ENCODE measurements around the gene HOXB7.

HOXB7 gene

DNA sequence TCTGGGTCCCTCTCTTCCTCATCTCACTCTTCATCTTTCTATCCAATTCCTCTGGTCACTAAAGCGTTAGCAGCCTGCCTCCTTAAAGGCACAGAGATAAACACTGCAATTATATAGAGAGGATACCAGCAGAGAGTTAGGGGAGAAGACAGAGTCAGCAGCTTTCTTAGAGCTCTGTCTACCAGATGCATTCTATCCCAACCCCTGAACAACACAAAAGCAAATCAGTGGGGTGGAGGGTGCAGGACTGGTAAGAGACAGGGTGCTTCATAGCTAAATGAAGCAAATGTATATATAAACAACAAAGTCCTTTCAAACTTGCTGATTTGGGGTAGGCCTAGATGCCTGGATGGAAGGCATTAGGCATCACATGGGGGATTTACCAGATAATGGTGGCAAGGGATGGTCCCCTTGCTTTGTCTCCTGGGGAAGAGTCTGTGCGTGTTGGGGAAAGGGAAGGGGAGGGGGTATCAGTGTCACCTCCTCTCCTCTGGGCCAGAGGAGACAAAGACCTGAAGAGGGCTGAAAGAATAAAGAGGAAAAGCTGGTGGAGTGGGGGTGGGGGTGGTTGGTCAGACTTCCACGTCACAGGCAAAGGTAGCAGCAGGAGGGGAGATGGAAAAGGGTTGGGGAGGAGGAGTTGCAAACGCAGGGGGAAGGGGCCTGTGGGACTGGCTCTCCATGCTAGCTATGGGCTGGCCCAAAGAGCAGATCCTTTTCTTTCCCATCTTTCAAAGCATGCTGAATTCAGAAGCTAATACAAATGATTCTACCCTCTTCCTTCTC lies 44.7 kb downstream of the HOXB7 start:
- H3K4me3 ChIP-seq (ENCODE audit: low read depth, low read length): no peak overlapping the region
- no peak overlapping the region for H3K27ac ChIP-seq (ENCODE audit: low read depth, low read length)
- H3K27me3 ChIP-seq (ENCODE audit: control insufficient read depth, insufficient read depth, low read length): peaks cover 100% of the 10 kb centered on the region
- peaks cover 17% of the 10 kb centered on the region; the same call in 1 of the 2 replicates for H3K4me1 ChIP-seq (ENCODE audit: control insufficient read depth, insufficient read depth, low read length)
- H3K36me3 ChIP-seq (ENCODE audit: control insufficient read depth, insufficient read depth, low read length): no peaks in the 10 kb centered on the region
- H3K9ac ChIP-seq (ENCODE audit: low read depth, low read length): no peak overlapping the region
- H3K9me3 ChIP-seq (ENCODE audit: control insufficient read depth, insufficient read depth, low read length): peaks cover 3% of the 10 kb centered on the region; the same call in 1 of the 2 replicates

DNA sequence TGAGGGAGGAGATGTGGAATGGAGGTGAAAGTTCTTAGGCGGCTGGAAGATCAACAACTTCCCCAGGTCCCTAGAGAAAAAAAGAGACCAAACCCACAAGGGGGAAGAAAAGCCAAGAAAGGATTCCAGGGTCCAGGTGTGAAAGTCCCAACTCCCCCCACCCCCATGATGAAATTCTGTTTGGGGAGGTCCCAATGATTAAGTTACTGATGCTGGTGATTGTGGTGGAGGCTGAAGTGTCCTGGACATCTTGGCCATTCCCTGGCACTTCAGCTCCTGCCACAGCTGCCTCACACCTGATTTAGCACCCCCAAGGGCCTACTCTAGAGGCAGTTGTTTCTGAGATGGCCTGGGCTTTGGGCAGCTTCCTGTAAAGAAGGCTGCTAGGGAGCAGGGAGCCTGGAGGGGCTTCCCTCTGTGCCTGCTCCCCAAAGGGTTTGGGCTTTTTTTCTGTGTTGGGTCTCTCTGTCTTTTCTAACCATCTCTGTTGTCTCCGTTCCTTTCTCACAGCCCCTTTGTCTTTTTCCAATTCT lies 45.7 kb downstream of the HOXB7 start:
- Histone ChIP-seq H3K27me3 (ENCODE audit: control insufficient read depth, insufficient read depth, low read length) (peaks cover 100% of the 10 kb centered on the region), H3K4me1 (ENCODE audit: control insufficient read depth, insufficient read depth, low read length) (peaks cover 12% of the 10 kb centered on the region; the same call in 1 of the 2 replicates), H3K9me3 (ENCODE audit: control insufficient read depth, insufficient read depth, low read length) (peaks cover 3% of the 10 kb centered on the region; the same call in 1 of the 2 replicates), H3K36me3 (ENCODE audit: control insufficient read depth, insufficient read depth, low read length) (no peaks in the 10 kb centered on the region), H3K27ac (ENCODE audit: low read depth, low read length) (no peak overlapping the region), H3K4me3 (ENCODE audit: low read depth, low read length) (no peak overlapping the region), H3K9ac (ENCODE audit: low read depth, low read length) (no peak overlapping the region)

DNA sequence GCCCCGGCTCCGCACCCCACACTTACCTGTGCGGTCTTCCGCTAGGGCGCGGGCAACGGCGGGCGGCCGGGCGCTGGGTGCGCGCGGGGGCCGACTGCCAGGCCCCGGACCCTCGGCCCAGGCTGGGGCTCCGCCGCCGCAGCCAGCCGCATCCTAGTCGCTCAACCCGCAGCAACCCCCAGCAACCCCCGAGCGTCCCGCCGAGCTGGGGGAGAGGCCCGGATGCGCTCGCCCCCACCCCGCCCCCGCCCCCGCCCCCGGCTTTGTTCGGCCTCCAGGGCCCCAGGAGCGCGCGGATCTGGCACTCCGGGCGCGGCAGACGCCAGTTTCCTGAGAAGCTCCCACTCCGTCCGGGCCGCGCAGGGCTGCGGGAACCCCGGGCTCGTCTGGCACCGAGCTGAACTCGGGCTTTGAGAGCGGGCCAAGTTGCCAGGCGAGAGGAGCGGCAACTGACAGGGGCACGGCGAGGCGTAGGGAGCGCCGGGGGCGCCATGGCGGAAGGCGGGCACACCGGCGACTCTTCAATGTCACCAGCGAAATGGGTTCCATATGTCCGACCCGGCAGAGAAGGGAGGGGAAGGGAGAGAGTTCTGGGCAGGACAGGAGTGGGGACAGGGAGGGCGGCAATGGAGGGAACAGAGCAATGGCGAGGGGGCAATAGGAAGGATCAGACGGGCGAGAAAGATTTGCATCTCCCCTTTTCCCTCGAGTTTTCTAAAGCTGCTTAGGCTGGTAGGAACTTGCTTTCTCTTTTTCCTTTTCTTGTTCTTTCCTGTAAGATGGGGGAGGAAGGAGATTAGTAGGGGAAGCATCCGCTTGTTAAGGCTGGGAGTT lies 46.4 kb downstream of the HOXB7 start:
- H3K9me3 ChIP-seq (ENCODE audit: control insufficient read depth, insufficient read depth, low read length): peaks cover 3% of the 10 kb centered on the region; the same call in 1 of the 2 replicates
- H3K27ac ChIP-seq (ENCODE audit: low read depth, low read length): no peak overlapping the region
- H3K9ac ChIP-seq (ENCODE audit: low read depth, low read length): no peak overlapping the region
- 0 out of 2 replicates have a peak overlapping the region, but pooled peaks have one; percentile 28 for H3K4me3 ChIP-seq (ENCODE audit: low read depth, low read length)
- peaks cover 100% of the 10 kb centered on the region for H3K27me3 ChIP-seq (ENCODE audit: control insufficient read depth, insufficient read depth, low read length)
- no peaks in the 10 kb centered on the region for H3K36me3 ChIP-seq (ENCODE audit: control insufficient read depth, insufficient read depth, low read length)
- H3K4me1 ChIP-seq (ENCODE audit: control insufficient read depth, insufficient read depth, low read length): peaks cover 13% of the 10 kb centered on the region; the same call in 1 of the 2 replicates

- peaks cover 3% of the 10 kb centered on the region; the same call in 1 of the 2 replicates for H3K9me3 ChIP-seq (ENCODE audit: control insufficient read depth, insufficient read depth, low read length)
- H3K27me3 ChIP-seq (ENCODE audit: control insufficient read depth, insufficient read depth, low read length): peaks cover 100% of the 10 kb centered on the region
- no peaks in the 10 kb centered on the region for H3K36me3 ChIP-seq (ENCODE audit: control insufficient read depth, insufficient read depth, low read length)
- no peak overlapping the region for H3K4me3 ChIP-seq (ENCODE audit: low read depth, low read length)
- H3K4me1 ChIP-seq (ENCODE audit: control insufficient read depth, insufficient read depth, low read length): peaks cover 16% of the 10 kb centered on the region; the same call in 1 of the 2 replicates
- H3K27ac ChIP-seq (ENCODE audit: low read depth, low read length): no peak overlapping the region
- no peak overlapping the region for H3K9ac ChIP-seq (ENCODE audit: low read depth, low read length)
Observed at GRCh38 chr17:48563867-48564187, 47.0 kb downstream of the HOXB7 start.

GRCh38 chr17:48563385-48563838 lies 47.4 kb downstream of the HOXB7 start:
- H3K9me3 ChIP-seq (ENCODE audit: control insufficient read depth, insufficient read depth, low read length): peaks cover 3% of the 10 kb centered on the region; the same call in 1 of the 2 replicates
- no peak overlapping the region for H3K27ac ChIP-seq (ENCODE audit: low read depth, low read length)
- no peaks in the 10 kb centered on the region for H3K36me3 ChIP-seq (ENCODE audit: control insufficient read depth, insufficient read depth, low read length)
- peaks cover 100% of the 10 kb centered on the region for H3K27me3 ChIP-seq (ENCODE audit: control insufficient read depth, insufficient read depth, low read length)
- H3K4me3 ChIP-seq (ENCODE audit: low read depth, low read length): no peak overlapping the region
- H3K9ac ChIP-seq (ENCODE audit: low read depth, low read length): no peak overlapping the region
- H3K4me1 ChIP-seq (ENCODE audit: control insufficient read depth, insufficient read depth, low read length): peaks cover 16% of the 10 kb centered on the region; the same call in 1 of the 2 replicates

GRCh38 chr17:48562934-48563333 lies 47.9 kb downstream of the HOXB7 start:
- Histone ChIP-seq H3K27me3 (ENCODE audit: control insufficient read depth, insufficient read depth, low read length) (peaks cover 100% of the 10 kb centered on the region), H3K4me3 (ENCODE audit: low read depth, low read length) (no peak overlapping the region), H3K36me3 (ENCODE audit: control insufficient read depth, insufficient read depth, low read length) (no peaks in the 10 kb centered on the region), H3K9ac (ENCODE audit: low read depth, low read length) (no peak overlapping the region), H3K27ac (ENCODE audit: low read depth, low read length) (no peak overlapping the region), H3K4me1 (ENCODE audit: control insufficient read depth, insufficient read depth, low read length) (peaks cover 15% of the 10 kb centered on the region; the same call in 1 of the 2 replicates), H3K9me3 (ENCODE audit: control insufficient read depth, insufficient read depth, low read length) (peaks cover 3% of the 10 kb centered on the region; the same call in 1 of the 2 replicates)

- H3K36me3 ChIP-seq (ENCODE audit: control insufficient read depth, insufficient read depth, low read length): no peaks in the 10 kb centered on the region
- H3K27ac ChIP-seq (ENCODE audit: low read depth, low read length): no peak overlapping the region
- H3K27me3 ChIP-seq (ENCODE audit: control insufficient read depth, insufficient read depth, low read length): peaks cover 100% of the 10 kb centered on the region
- no peak overlapping the region for H3K4me3 ChIP-seq (ENCODE audit: low read depth, low read length)
- H3K9ac ChIP-seq (ENCODE audit: low read depth, low read length): no peak overlapping the region
- H3K9me3 ChIP-seq (ENCODE audit: control insufficient read depth, insufficient read depth, low read length): peaks cover 3% of the 10 kb centered on the region; the same call in 1 of the 2 replicates
- peaks cover 7% of the 10 kb centered on the region; the same call in 1 of the 2 replicates for H3K4me1 ChIP-seq (ENCODE audit: control insufficient read depth, insufficient read depth, low read length)
Observed at GRCh38 chr17:48561884-48562810, 48.7 kb downstream of the HOXB7 start.

DNA sequence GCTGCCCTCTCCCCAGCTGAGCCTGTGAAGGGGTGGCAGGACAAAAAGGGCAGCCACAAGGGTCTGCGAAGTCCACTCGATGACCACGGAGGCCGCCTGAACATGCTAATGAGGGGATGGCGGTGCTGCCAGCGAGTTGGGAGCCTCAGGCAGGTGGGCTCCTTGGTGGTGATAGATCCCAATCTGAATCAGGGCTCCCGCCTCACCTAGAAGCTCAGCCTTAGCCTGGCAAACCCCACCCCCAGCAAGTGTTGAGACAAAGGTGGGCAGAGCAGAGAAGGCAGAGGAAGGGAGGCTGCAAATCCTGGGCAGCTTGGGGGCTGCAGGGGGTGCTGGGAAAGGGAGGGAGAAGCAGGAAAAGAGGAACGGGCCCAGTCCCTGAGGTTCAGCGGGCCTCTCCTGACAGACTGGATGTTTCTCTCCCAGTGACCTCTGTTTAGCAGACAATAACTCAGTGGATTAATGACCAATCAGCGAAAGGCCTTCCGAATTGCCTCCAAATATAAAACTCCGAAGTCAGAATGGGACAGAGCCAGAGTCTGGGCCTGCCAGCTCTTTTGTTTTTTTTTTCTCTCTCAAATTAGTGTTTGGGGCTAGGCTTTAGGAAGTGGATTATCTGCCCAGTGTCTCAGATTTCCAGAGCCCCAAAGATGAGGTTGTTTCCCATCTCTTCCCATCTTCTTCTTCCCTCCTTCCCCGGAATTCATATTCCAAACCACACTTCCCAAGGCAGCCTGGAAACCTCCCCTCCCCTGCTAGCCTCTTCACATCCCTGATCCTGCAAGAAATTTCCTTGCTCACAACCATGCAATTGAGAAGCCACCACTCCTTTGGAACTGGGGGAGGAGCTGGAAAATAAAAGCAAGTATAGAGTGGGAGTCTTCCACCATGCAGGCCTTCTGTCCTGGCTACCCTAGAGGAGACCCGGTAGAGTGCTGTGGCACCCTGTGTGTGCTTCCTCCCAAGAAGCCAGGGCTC lies 50.7 kb downstream of the HOXB7 start:
- Histone ChIP-seq H3K9ac (ENCODE audit: low read depth, low read length) (no peak overlapping the region), H3K4me1 (ENCODE audit: control insufficient read depth, insufficient read depth, low read length) (peaks cover 7% of the 10 kb centered on the region; the same call in 1 of the 2 replicates), H3K9me3 (ENCODE audit: control insufficient read depth, insufficient read depth, low read length) (no peaks in the 10 kb centered on the region), H3K27me3 (ENCODE audit: control insufficient read depth, insufficient read depth, low read length) (peaks cover 100% of the 10 kb centered on the region), H3K27ac (ENCODE audit: low read depth, low read length) (no peak overlapping the region), H3K4me3 (ENCODE audit: low read depth, low read length) (no peak overlapping the region), H3K36me3 (ENCODE audit: control insufficient read depth, insufficient read depth, low read length) (no peaks in the 10 kb centered on the region)

DNA sequence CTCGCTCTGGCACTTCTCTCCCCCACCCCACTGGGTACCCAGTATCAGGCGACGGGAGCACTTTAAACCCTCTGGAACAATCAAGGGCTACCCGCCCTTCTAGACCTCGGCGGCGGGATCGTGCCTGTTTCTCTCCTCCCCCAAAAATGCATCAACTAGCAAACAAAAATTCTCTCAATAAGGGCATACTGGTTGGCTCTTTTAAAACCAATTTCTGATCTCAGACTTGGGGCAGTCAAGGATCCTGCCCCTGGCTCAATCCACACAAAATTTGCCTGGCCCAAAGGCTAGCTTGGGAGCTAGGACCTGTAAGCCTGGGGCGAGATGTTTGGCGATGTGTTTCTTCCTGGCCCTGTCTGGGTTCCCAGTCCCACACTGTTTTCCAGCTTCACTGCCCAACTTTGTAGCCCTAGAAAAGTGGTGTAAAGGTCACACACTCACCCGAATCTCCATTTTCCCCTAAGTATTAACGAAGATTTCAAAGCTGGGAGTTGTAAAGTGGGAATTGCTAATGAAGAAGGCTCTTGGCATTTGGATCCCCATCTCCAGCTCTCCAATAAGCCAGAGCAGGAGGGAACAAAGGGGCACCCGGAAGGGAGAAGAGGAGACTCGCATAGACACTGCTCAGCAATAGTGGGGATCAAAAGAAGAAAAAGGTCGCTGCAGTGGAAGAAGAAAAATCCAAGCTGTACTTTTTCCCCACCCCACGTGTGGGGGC lies 51.5 kb downstream of the HOXB7 start:
- peaks cover 100% of the 10 kb centered on the region for H3K27me3 ChIP-seq (ENCODE audit: control insufficient read depth, insufficient read depth, low read length)
- peaks cover 11% of the 10 kb centered on the region; the same call in 1 of the 2 replicates for H3K4me1 ChIP-seq (ENCODE audit: control insufficient read depth, insufficient read depth, low read length)
- no peaks in the 10 kb centered on the region for H3K9me3 ChIP-seq (ENCODE audit: control insufficient read depth, insufficient read depth, low read length)
- no peak overlapping the region for H3K27ac ChIP-seq (ENCODE audit: low read depth, low read length)
- H3K4me3 ChIP-seq (ENCODE audit: low read depth, low read length): no peak overlapping the region
- no peak overlapping the region for H3K9ac ChIP-seq (ENCODE audit: low read depth, low read length)
- no peaks in the 10 kb centered on the region for H3K36me3 ChIP-seq (ENCODE audit: control insufficient read depth, insufficient read depth, low read length)
